Measurements from ENCODE around the gene TSSK2.

DNA sequence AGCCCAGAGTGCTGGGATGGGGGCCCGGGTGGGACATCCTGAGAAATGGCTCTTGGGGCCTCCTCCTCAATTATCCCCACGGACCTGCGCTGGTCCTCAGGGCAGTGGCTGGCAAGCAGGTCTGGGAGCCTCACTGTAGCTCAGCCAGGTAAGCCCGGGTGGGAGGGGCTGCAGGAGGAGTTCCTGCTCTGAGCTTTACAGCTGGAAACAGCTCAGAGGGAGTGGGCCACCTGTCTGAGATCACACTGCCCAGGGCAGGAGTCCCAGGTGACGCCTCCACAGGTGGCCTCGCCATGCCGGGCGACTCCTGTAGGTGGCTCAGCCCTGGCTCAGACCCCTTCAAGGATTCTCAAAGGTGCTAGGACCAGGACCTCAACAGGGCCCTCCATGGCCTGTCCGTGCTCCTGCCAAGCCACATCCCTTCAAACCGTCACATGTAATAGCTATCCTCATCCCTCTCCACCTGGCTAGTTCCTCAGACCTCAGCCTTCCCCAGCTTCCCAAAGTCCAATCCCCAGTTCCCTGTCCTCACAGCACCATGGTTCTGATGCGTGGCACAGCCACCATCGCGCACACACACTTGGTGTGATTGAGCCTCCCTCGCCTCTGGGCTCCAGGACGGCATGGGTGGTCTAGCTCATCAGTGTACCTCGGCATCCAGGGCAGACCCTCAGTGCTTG, 3.6 kb upstream of the TSSK2 start:
- TF ChIP-seq, protein P1, sequence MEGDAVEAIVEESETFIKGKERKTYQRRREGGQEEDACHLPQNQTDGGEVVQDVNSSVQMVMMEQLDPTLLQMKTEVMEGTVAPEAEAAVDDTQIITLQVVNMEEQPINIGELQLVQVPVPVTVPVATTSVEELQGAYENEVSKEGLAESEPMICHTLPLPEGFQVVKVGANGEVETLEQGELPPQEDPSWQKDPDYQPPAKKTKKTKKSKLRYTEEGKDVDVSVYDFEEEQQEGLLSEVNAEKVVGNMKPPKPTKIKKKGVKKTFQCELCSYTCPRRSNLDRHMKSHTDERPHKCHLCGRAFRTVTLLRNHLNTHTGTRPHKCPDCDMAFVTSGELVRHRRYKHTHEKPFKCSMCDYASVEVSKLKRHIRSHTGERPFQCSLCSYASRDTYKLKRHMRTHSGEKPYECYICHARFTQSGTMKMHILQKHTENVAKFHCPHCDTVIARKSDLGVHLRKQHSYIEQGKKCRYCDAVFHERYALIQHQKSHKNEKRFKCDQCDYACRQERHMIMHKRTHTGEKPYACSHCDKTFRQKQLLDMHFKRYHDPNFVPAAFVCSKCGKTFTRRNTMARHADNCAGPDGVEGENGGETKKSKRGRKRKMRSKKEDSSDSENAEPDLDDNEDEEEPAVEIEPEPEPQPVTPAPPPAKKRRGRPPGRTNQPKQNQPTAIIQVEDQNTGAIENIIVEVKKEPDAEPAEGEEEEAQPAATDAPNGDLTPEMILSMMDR (IDR thresholded peaks at IDR 0.05): no peak
- no peak for TF ChIP-seq POLR2A (IDR thresholded peaks at IDR 0.05)

Measured in thyroid gland (tissue), 4 donors.